ENCODE results near the gene SGCD.

Gene SGCD

GRCh38 chr5:156582193-156582598 lies 255.2 kb downstream of the SGCD start:
- no peak for TF ChIP-seq CTCF (conservative IDR thresholded peaks at IDR 0.05; ENCODE audit: control insufficient read depth, insufficient read depth, low read depth, low read length)
- DNase-seq (ENCODE audit: low read depth) = no peak

GRCh38 chr5:156584871-156585270 lies 257.9 kb downstream of the SGCD start:
- TF ChIP-seq CTCF (conservative IDR thresholded peaks at IDR 0.05; ENCODE audit: control insufficient read depth, insufficient read depth, low read depth, low read length) = no peak
- no peak overlapping the region for H3K4me3 ChIP-seq (ENCODE audit: control insufficient read depth, low read depth, low read length)
- DNase-seq (ENCODE audit: low read depth) = no peak

More at GRCh38 chr5:156582193-156582598, 255.2 kb downstream of the SGCD start:
- no peak overlapping the region for H3K4me3 ChIP-seq (ENCODE audit: control insufficient read depth, low read depth, low read length)

GRCh38 chr5:156585999-156586398 lies 259.0 kb downstream of the SGCD start:
- DNase-seq (ENCODE audit: low read depth) = no peak
- TF ChIP-seq CTCF (conservative IDR thresholded peaks at IDR 0.05; ENCODE audit: control insufficient read depth, insufficient read depth, low read depth, low read length) = no peak
- H3K4me3 ChIP-seq (ENCODE audit: control insufficient read depth, low read depth, low read length) = no peak overlapping the region

GRCh38 chr5:156587012-156587411 lies 260.0 kb downstream of the SGCD start:
- no peak overlapping the region for H3K4me3 ChIP-seq (ENCODE audit: control insufficient read depth, low read depth, low read length)
- no peak for DNase-seq (ENCODE audit: low read depth)
- TF ChIP-seq CTCF (conservative IDR thresholded peaks at IDR 0.05; ENCODE audit: control insufficient read depth, insufficient read depth, low read depth, low read length) = no peak

GRCh38 chr5:156588306-156588705 lies 261.3 kb downstream of the SGCD start:
- TF ChIP-seq CTCF (conservative IDR thresholded peaks at IDR 0.05; ENCODE audit: control insufficient read depth, insufficient read depth, low read depth, low read length) = no peak
- DNase-seq (ENCODE audit: low read depth) = no peak

GRCh38 chr5:156589104-156589945 lies 262.4 kb downstream of the SGCD start:
- no peak for TF ChIP-seq CTCF (conservative IDR thresholded peaks at IDR 0.05; ENCODE audit: control insufficient read depth, insufficient read depth, low read depth, low read length)
- DNase-seq (ENCODE audit: low read depth) = no peak
- no peak overlapping the region for H3K4me3 ChIP-seq (ENCODE audit: control insufficient read depth, low read depth, low read length)

More at GRCh38 chr5:156588306-156588705, 261.3 kb downstream of the SGCD start:
- no peak overlapping the region for H3K4me3 ChIP-seq (ENCODE audit: control insufficient read depth, low read depth, low read length)

Measured in fibroblast of mammary gland (primary cell).